ENCODE results near the gene CYP27C1. TPM values are rescaled to one million over a fixed set of nuclear protein-coding genes. Genes with fewer than 3 reads are reported as not detected.
"Not testable (repeated sequence)": the region's sequence is repeated elsewhere in the genome, so short reads cannot be mapped to it uniquely, and the experiment has no call there.

Gene CYP27C1
- total and polyA plus RNA-seq, 2 experiments from 2014 or later, result 1.8 to 2.9 TPM

- Histone ChIP-seq H3F3A (replicated peaks; ENCODE audit: low read depth) (no peaks in the 10 kb centered on the region), H3K4me3 (no peak overlapping the region), H2AFZ (no peak overlapping the region), H3K79me2 (replicated peaks; ENCODE audit: insufficient read depth) (no peaks in the 10 kb centered on the region), H3K4me1 (ENCODE audit: insufficient read depth) (no peaks in the 10 kb centered on the region), H3K36me3 (ENCODE audit: insufficient read depth) (no peaks in the 10 kb centered on the region), H4K20me1 (replicated peaks; ENCODE audit: insufficient read depth) (no peaks in the 10 kb centered on the region), H3K27me3 (ENCODE audit: insufficient read depth) (no peaks in the 10 kb centered on the region), H3K4me2 (no peak overlapping the region), H3K9me2 (ENCODE audit: insufficient read depth) (no peaks in the 10 kb centered on the region), H3K27ac (ENCODE audit: low read depth) (no peak overlapping the region)
- Mint-ChIP-seq H3K4me1 (peaks cover 20% of the 10 kb centered on the region), H3K27me3 (ENCODE audit: insufficient read depth, low read depth, poor library complexity) (no peaks in the 10 kb centered on the region), H3K4me3 (no peak overlapping the region), H3K27ac (no peak overlapping the region), H3K36me3 (ENCODE audit: low read depth) (no peaks in the 10 kb centered on the region), H3K9me3 (no peaks in the 10 kb centered on the region; the same call in 2 of the 3 replicates)
- ATAC-seq (no peak), DNase-seq (ENCODE audit: low spot score) (no peak)
- no peak for TF ChIP-seq ETS1 (IDR thresholded peaks at IDR 0.05)
- no peak for TF ChIP-seq JUNB (IDR thresholded peaks at IDR 0.05; ENCODE audit: unreplicated experiment)
- no peak for TF ChIP-seq NANOG (IDR thresholded peaks at IDR 0.05; ENCODE audit: borderline replicate concordance)
- no peak for TF ChIP-seq REST (IDR thresholded peaks at IDR 0.05; ENCODE audit: unreplicated experiment)
Observed at GRCh38 chr2:127228102-127228501, 8.0 kb upstream of the CYP27C1 start.

- not testable (repeated sequence) for H3F3A ChIP-seq (replicated peaks; ENCODE audit: low read depth); H4K20me1 ChIP-seq (replicated peaks; ENCODE audit: insufficient read depth); H3K27me3 Mint-ChIP-seq (ENCODE audit: insufficient read depth, low read depth, poor library complexity); H3K27ac ChIP-seq (ENCODE audit: low read depth); H3K36me3 Mint-ChIP-seq (ENCODE audit: low read depth); H3K4me2 ChIP-seq; H3K36me3 ChIP-seq (ENCODE audit: insufficient read depth); H3K27ac Mint-ChIP-seq; ATAC-seq; H3K9me3 Mint-ChIP-seq; H3K4me1 ChIP-seq (ENCODE audit: insufficient read depth); H3K79me2 ChIP-seq (replicated peaks; ENCODE audit: insufficient read depth); H2AFZ ChIP-seq; H3K9me2 ChIP-seq (ENCODE audit: insufficient read depth); H3K4me3 ChIP-seq; H3K4me3 Mint-ChIP-seq; DNase-seq (ENCODE audit: low spot score); H3K27me3 ChIP-seq (ENCODE audit: insufficient read depth)
- peaks cover 20% of the 10 kb centered on the region for H3K4me1 Mint-ChIP-seq
Observed at GRCh38 chr2:127227264-127227660, 7.2 kb upstream of the CYP27C1 start.

- DNase-seq (ENCODE audit: low spot score) (no peak), ATAC-seq (no peak)
- no peaks in the 10 kb centered on the region; the same call in 2 of the 3 replicates for H3K9me3 Mint-ChIP-seq
- no peak overlapping the region for H3K27ac Mint-ChIP-seq
- H3K27me3 ChIP-seq (ENCODE audit: insufficient read depth), result no peaks in the 10 kb centered on the region
- peak overlapping the region; percentile 14; the same call in 1 of the 2 replicates for H2AFZ ChIP-seq
- H3K4me2 ChIP-seq, result no peak overlapping the region
- no peaks in the 10 kb centered on the region for H3K27me3 Mint-ChIP-seq (ENCODE audit: insufficient read depth, low read depth, poor library complexity)
- H3K36me3 Mint-ChIP-seq (ENCODE audit: low read depth), result no peaks in the 10 kb centered on the region
- no peaks in the 10 kb centered on the region for H3K36me3 ChIP-seq (ENCODE audit: insufficient read depth)
- peaks cover 20% of the 10 kb centered on the region for H3K4me1 Mint-ChIP-seq
- H4K20me1 ChIP-seq (replicated peaks; ENCODE audit: insufficient read depth), result no peaks in the 10 kb centered on the region
- no peaks in the 10 kb centered on the region for H3K79me2 ChIP-seq (replicated peaks; ENCODE audit: insufficient read depth)
- no peaks in the 10 kb centered on the region for H3K9me2 ChIP-seq (ENCODE audit: insufficient read depth)
- no peak overlapping the region for H3K4me3 Mint-ChIP-seq
- H3K27ac ChIP-seq (ENCODE audit: low read depth), result no peak overlapping the region
- no peak overlapping the region for H3K4me3 ChIP-seq
- no peaks in the 10 kb centered on the region for H3F3A ChIP-seq (replicated peaks; ENCODE audit: low read depth)
- H3K4me1 ChIP-seq (ENCODE audit: insufficient read depth), result no peaks in the 10 kb centered on the region
- no peak for TF ChIP-seq ZNF331 (CRISPR knock-in tag; IDR thresholded peaks at IDR 0.05; ENCODE audit: low read depth)
- TF ChIP-seq CREB1 (CRISPR knock-in tag; IDR thresholded peaks at IDR 0.05; ENCODE audit: low read depth), result no peak
- TF ChIP-seq NANOG (IDR thresholded peaks at IDR 0.05; ENCODE audit: borderline replicate concordance), result no peak
Observed at GRCh38 chr2:127226520-127227263, 6.6 kb upstream of the CYP27C1 start.

Measured in GM23338 (cell line).